ENCODE measurements around the gene UBE2J2. TPM values are rescaled to one million over a fixed set of nuclear protein-coding genes. Genes with fewer than 3 reads are reported as not detected.

The UBE2J2 gene
- total RNA-seq, 2 donors from 2014 or later = 46.3 to 56.3 TPM

- intact Hi-C loops (cut with DNase I, micrococcal nuclease) = no loop called here
Observed at GRCh38 chr1:1236945-1237873, 36.4 kb downstream of the UBE2J2 start.

DNA sequence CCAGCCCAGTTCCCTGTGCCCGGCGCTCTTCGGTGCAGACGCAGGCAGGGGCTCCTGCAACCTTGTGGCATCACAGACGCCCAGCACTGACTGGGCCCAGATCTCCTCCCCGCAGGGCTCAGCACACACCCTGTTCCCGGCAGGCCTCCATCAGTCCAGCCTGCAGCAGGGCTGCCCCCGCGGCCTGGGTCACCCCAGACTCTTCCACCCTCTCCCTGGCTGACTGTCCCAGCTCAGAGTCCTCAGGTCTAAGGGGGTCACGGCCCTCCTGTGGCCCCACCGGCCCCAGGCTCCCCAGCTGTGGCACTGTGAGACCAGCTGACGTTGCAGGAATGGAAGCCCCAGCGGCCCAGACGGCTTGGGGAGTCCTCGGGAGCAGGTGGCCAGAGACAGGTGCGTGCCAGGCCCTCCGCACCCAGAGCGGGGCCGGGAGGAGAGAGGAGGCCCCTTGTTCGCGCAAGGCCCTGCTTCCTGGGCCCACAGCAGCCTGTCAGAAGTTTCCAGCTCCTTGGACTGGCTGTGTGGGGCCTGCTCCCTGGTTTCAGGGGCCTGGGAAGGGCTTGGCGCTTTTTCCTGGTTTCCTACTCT, 37.4 kb downstream of the UBE2J2 start:
- intact Hi-C loops (cut with DNase I, micrococcal nuclease) = no loop called here
- no peak for ATAC-seq

More at GRCh38 chr1:1236945-1237873, 36.4 kb downstream of the UBE2J2 start:
- ATAC-seq (peak; percentile 24), DNase-seq (no peak)

GRCh38 chr1:1235016-1235744, 38.5 kb downstream of the UBE2J2 start:
- DNase-seq = no peak
- intact Hi-C loops (cut with DNase I, micrococcal nuclease) = no loop called here
- no peak for ATAC-seq

More for the DNA sequence above, 37.4 kb downstream of the UBE2J2 start:
- no peak for DNase-seq

GRCh38 chr1:1234180-1234808, 39.4 kb downstream of the UBE2J2 start:
- no peak for ATAC-seq
- intact Hi-C loops (cut with DNase I, micrococcal nuclease) = no loop called here
- DNase-seq = no peak

- no peak for DNase-seq
- ATAC-seq = no peak
- intact Hi-C loops (cut with DNase I, micrococcal nuclease) = no loop called here
Observed at GRCh38 chr1:1233567-1233892, 40.1 kb downstream of the UBE2J2 start.

- intact Hi-C loops (cut with DNase I, micrococcal nuclease) = no loop called here
- DNase-seq (no peak), ATAC-seq (no peak)
Observed at GRCh38 chr1:1232796-1233566, 40.7 kb downstream of the UBE2J2 start.

DNA sequence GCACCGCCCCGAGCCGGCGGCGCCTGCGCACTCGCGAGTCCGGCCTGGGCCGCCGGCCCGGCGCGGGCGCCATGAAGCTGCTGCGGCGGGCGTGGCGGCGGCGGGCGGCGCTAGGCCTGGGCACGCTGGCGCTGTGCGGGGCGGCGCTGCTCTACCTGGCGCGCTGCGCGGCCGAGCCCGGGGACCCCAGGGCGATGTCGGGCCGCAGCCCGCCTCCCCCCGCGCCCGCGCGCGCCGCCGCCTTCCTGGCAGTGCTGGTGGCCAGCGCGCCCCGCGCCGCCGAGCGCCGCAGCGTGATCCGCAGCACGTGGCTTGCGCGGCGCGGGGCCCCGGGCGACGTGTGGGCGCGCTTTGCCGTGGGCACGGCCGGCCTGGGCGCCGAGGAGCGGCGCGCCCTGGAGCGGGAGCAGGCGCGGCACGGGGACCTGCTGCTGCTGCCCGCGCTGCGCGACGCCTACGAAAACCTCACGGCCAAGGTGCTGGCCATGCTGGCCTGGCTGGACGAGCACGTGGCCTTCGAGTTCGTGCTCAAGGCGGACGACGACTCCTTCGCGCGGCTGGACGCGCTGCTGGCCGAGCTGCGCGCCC, 41.4 kb downstream of the UBE2J2 start, which contains the start of gene B3GALT6:
Gene B3GALT6, plus strand, starts transcription at position 30 of the 588 bp plus-strand sequence. Its CDS starts 42 bp downstream, at position 72.
- intact Hi-C loops (cut with DNase I, micrococcal nuclease) = no loop called here
- no peak for ATAC-seq
- DNase-seq = no peak

- DNase-seq = peak; percentile 97
- intact Hi-C loops (cut with DNase I, micrococcal nuclease) = no loop called here
Observed at GRCh38 chr1:1231400-1232207, 42.0 kb downstream of the UBE2J2 start, which contains the start of gene SDF4. TSS of gene SDF4 (minus strand) at chr1:1232001. CDS start at chr1:1228772, 3,229 bp downstream.

GRCh38 chr1:1230656-1231399, 42.8 kb downstream of the UBE2J2 start:
- peak; percentile 78 for ATAC-seq
- DNase-seq = peak in 1 of 2 donors; percentile 73
- intact Hi-C loops (cut with DNase I, micrococcal nuclease) = no loop called here

More at GRCh38 chr1:1231400-1232207, 42.0 kb downstream of the UBE2J2 start, which contains the start of gene SDF4:
- ATAC-seq = peak; percentile 87

- DNase-seq (no peak), ATAC-seq (no peak)
- intact Hi-C loops (cut with DNase I, micrococcal nuclease) = no loop called here
Observed at GRCh38 chr1:1229770-1230169, 43.9 kb downstream of the UBE2J2 start.

DNA sequence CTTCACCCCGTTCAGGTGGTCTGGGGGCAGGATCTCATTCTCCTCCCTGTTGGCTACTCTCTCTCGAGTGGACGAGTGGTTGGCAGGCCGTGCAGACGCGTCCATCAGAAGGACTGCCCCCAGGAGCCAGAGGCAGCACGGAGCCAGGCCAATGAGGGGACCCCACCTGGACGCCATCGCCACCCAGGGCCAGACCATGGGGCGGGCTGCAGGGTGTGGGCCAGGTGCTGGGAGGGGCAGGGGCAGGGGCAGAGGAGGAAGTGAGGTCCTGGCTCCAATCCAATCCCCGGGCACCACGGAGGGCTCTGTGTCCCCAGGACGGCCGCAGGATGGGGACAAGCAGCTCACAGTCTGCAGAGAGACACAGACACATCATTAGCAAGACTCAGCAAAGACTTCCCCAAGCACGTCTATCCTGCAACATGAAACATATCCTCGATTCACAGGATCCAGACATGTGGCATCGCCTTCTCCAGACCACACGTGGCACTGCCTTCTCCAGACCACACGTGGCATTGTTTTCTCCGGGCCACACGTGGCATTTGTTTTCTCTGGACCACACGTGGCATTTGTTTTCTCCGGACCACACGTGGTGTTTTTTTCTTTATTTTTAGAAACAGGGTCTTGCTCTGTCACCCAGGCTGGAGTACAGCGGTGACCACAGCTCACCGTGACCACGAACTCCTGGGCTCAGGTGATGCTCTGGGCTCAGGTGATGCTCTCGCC, 44.9 kb downstream of the UBE2J2 start:
- intact Hi-C loops (cut with DNase I, micrococcal nuclease) = no loop called here
- DNase-seq (no peak), ATAC-seq (no peak)

- intact Hi-C loops (cut with DNase I, micrococcal nuclease) = no loop called here
- no peak for ATAC-seq
- no peak for DNase-seq
Observed at GRCh38 chr1:1228187-1228586, 45.5 kb downstream of the UBE2J2 start.

DNA sequence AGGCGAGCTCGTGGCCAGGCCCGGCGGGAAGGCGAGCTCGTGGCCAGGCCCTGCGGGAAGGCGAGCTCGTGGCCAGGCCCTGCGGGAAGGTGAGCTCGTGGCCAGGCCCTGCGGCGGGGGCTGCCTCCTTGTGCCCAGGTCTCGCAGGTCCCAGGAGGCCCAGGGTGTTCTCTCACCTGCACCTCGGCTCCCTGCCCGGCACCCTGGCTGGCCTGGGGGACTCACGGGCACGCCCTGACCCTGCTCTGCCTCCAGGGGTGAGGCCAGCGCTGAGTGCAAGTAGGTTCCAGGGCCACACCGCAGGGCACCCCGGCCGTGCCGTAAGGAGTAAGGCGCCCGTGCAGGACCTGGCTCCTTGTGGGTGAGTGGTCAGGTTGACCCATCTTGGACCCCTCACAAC, 46.3 kb downstream of the UBE2J2 start:
- no peak for DNase-seq
- intact Hi-C loops (cut with DNase I, micrococcal nuclease) = no loop called here
- no peak for ATAC-seq

GRCh38 chr1:1226566-1227362, 46.9 kb downstream of the UBE2J2 start:
- no peak for DNase-seq
- no peak for ATAC-seq
- intact Hi-C loops (cut with DNase I, micrococcal nuclease) = no loop called here

DNA sequence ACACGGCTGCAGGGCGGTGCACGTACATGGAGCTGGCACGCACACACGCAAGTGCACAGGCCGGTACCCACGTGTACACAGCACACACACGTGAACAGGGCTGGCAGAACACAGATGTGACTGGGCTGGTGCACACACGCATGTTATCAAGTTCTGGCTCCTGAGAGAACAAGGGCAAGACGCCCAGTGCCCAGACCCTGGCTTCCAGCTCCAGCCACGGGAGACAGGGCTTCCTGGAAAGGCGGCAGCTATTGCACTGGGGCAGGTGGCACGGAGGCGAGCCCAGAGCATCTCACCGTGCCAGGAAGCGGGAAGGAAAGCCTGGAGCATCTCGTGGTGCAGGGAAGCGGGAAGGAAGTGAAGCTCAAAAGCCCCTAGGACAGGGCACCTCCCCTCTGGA, 47.7 kb downstream of the UBE2J2 start:
- ATAC-seq (no peak), DNase-seq (no peak)
- intact Hi-C loops (cut with DNase I, micrococcal nuclease) = no loop called here
